Stomach (tissue), 4 donors: ENCODE results near the gene TBCD.

Experiments used
- CTCF ChIP-seq, 7 experiments: fragments of 450-650 bp in 4 of 7; fragments of 200-600 bp in 3 of 7; sonication (generic) in 3 of 7; IDR thresholded peaks; one replicate each; pipeline ENCODE4 v1.5.1; 2016 to 2019; ENCODE audit warnings: antibody characterized with exemption in 7 of 7, control low read depth in 2 of 7, mild to moderate bottlenecking in 1 of 7
- EP300 ChIP-seq: sonication (generic); formaldehyde crosslinking; IDR thresholded peaks from one replicate; pipeline ENCODE4 v1.6.1; 2017; ENCODE audit warnings: antibody characterized with exemption
- POLR2A ChIP-seq, 4 donors: fragments of 450-650 bp; IDR thresholded peaks; one replicate each; pipeline ENCODE4 v1.6.1; 2016; ENCODE audit warnings: antibody characterized with exemption in 4 of 4, control low read depth in 2 of 4, mild to moderate bottlenecking in 1 of 4, moderate library complexity in 1 of 4
- POLR2AphosphoS5 ChIP-seq, 3 donors: sonication (generic); formaldehyde crosslinking; IDR thresholded peaks; one replicate each; pipeline ENCODE4 v1.6.1; 2016; ENCODE audit warnings: antibody characterized with exemption in 3 of 3

DNA sequence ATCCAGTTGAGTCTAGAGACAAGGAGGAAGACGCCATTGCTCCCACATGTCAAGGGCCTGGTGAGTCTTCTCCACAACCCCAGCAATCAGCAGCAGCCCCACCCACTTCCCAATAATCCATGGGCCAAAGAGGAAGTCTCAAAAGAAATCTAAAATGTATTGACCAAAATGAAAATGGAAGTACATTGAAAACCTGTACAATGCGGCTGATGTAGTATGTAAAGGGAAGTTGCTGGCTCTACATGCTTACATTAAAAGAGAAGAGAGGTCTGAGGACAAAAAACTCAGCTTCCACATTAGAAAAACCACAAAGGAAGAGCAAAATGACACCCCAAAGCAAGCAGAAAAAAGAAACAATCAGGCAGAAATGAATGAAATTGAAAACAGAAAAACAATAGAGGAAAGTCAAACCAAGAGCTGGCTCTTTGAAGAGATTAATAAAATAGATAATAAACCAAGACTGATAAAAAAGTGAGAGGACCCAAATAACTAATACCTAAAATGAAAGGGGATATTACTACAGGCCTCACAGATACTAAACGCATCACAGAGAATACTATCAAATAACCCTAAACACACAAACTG, 227.0 kb downstream of the TBCD start:
- TF ChIP-seq POLR2A (IDR thresholded peaks at IDR 0.05), result no peak
- no peak for TF ChIP-seq CTCF (IDR thresholded peaks at IDR 0.05)
- no peak for TF ChIP-seq POLR2AphosphoS5 (IDR thresholded peaks at IDR 0.05)
- TF ChIP-seq EP300, result no peak
